ENCODE measurements around the gene FOXK1. TPM values are rescaled to one million over a fixed set of nuclear protein-coding genes. Genes with fewer than 3 reads are reported as not detected.

The FOXK1 gene
- total and polyA plus RNA-seq, 2 of the 13 experiments (the other 11 are each of a cell fraction or from before 2014, with no cell fraction given) = 4.6 to 8.8 TPM

DNA sequence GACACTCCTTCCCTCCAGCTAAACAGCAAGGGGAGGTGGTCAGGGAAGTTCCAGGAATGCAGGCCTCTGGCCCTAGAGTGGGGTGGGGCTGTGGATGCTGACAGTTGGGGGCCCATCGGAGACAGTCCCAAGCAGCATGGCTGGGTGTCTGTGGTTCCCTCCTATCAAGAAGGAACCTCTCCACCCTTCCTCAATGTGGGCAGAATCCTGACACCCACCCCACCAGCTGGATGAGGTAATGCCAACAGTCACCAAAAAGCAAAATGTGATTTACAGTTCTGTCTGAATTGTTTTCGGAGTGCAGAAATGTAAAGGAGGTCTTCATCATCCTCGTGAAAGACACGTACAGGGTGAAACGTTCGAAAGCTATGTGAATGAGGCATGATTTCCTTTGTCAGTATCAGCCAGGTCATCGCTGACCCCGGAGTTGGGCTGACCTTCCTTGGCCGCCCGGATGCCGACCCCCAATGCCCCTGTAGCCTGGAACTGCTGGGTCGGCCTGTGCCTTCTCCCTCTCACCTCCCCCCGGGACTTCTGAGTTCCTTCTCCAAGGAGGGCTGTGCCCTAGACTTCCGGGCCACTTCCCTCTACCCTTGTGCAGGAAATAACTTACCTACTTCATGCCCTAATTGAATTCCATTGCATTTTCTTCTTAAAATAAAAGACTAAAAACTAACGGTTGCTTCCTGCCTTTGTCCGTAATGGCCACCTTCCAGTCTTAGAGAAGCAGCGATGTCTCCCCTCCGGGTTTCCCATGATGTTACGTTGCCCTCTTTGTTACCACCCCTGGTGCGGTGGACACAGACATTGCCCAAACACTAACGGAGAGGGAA lies 24.5 kb downstream of the FOXK1 start:
- Histone ChIP-seq H3K9me3 (ENCODE audit: low read length) (no peaks in the 10 kb centered on the region), H3K4me1 (ENCODE audit: insufficient read depth, low read length) (peaks cover 20% of the 10 kb centered on the region), H3K79me2 (ENCODE audit: insufficient read depth, low read length) (peaks cover 73% of the 10 kb centered on the region), H4K20me1 (ENCODE audit: insufficient read depth, low read length) (peaks cover 56% of the 10 kb centered on the region), H2AFZ (ENCODE audit: low read length) (no peak overlapping the region), H3K4me3 (replicated peaks in 1 of 3; ENCODE audit: insufficient read depth in 1 of 3, low read depth in 2 of 3, low read length in 3 of 3) (no peak overlapping the region), H3K9ac (ENCODE audit: insufficient read depth, low read depth, low read length) (no peak overlapping the region), H3K4me2 (ENCODE audit: low read depth, low read length) (no peak overlapping the region), H3K36me3 (replicated peaks in 1 of 2; ENCODE audit: control insufficient read depth in 1 of 2, insufficient read depth in 2 of 2, low read length in 2 of 2) (peaks cover 2 to 19% of the 10 kb centered on the region in 2 experiments; a peak in 2 of 5 replicates), H3K27me3 (ENCODE audit: control insufficient read depth in 1 of 2, insufficient read depth in 2 of 2, low read length in 2 of 2) (no peaks in the 10 kb centered on the region), H3K27ac (ENCODE audit: extremely low read length, insufficient read depth, low read length) (no peak overlapping the region)
- ChIA-PET CTCF (ENCODE audit: low intra/inter-chr PET ratio, low total read pairs) (no interaction called here), POLR2A (no interaction called here)
- 96% methylated on average over 21 of the region's 21 CpGs for WGBS (ENCODE audit: low lambda C conversion rate)
- in situ Hi-C loops (cut with HindIII; ENCODE audit: extremely low pct_ligation_motif_present, low pct_unique_long_range_greater_than_20kb) (no loop called here), intact Hi-C loops (cut with micrococcal nuclease; ENCODE audit: unreplicated experiment) (no loop called here)
- no TSS peak for BruUV-seq (replicated peaks)
- TF ChIP-seq EHMT2 (IDR thresholded peaks at IDR 0.05; ENCODE audit: borderline replicate concordance, low read depth, low read length) (no peak), SNRNP70 (IDR thresholded peaks at IDR 0.05; ENCODE audit: low read depth, low read length) (no peak), ZNF512B (CRISPR knock-in tag; IDR thresholded peaks at IDR 0.05; ENCODE audit: borderline replicate concordance) (no peak), SRSF4 (IDR thresholded peaks at IDR 0.05; ENCODE audit: low read depth, low read length, poor library complexity, severe bottlenecking) (no peak), JDP2 (CRISPR knock-in tag; IDR thresholded peaks at IDR 0.05; ENCODE audit: borderline replicate concordance) (no peak), ZNF432 (CRISPR knock-in tag; IDR thresholded peaks at IDR 0.05; ENCODE audit: borderline replicate concordance) (no peak), ZNF670 (CRISPR knock-in tag; IDR thresholded peaks at IDR 0.05; ENCODE audit: borderline replicate concordance) (no peak), HNF4G (IDR thresholded peaks at IDR 0.05; ENCODE audit: borderline replicate concordance, low read depth, low read length) (no peak), HNF4G (CRISPR knock-in tag; IDR thresholded peaks at IDR 0.05; ENCODE audit: borderline replicate concordance, low read depth) (no peak), ZNF7 (CRISPR knock-in tag; IDR thresholded peaks at IDR 0.05) (no peak), DDIT3 (CRISPR knock-in tag; IDR thresholded peaks at IDR 0.05) (no peak), ZNF33B (CRISPR knock-in tag; IDR thresholded peaks at IDR 0.05) (no peak), FOXP1 (IDR thresholded peaks at IDR 0.05) (no peak), FOXP1 (CRISPR knock-in tag; IDR thresholded peaks at IDR 0.05) (no peak)
- TF ChIP-seq, protein P1, sequence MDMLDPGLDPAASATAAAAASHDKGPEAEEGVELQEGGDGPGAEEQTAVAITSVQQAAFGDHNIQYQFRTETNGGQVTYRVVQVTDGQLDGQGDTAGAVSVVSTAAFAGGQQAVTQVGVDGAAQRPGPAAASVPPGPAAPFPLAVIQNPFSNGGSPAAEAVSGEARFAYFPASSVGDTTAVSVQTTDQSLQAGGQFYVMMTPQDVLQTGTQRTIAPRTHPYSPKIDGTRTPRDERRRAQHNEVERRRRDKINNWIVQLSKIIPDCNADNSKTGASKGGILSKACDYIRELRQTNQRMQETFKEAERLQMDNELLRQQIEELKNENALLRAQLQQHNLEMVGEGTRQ (IDR thresholded peaks at IDR 0.05; ENCODE audit: low read depth, low read length) = no peak
- TF ChIP-seq, protein P1 (CRISPR knock-in tag; IDR thresholded peaks at IDR 0.05; ENCODE audit: borderline replicate concordance) = no peak
- FAIRE-seq (no peak), DNase-seq (ENCODE audit: low spot score) (no peak), ATAC-seq (no peak)

Measured in HepG2 (cell line).